ENCODE data around the gene PLAAT1.

PLAAT1 gene

DNA sequence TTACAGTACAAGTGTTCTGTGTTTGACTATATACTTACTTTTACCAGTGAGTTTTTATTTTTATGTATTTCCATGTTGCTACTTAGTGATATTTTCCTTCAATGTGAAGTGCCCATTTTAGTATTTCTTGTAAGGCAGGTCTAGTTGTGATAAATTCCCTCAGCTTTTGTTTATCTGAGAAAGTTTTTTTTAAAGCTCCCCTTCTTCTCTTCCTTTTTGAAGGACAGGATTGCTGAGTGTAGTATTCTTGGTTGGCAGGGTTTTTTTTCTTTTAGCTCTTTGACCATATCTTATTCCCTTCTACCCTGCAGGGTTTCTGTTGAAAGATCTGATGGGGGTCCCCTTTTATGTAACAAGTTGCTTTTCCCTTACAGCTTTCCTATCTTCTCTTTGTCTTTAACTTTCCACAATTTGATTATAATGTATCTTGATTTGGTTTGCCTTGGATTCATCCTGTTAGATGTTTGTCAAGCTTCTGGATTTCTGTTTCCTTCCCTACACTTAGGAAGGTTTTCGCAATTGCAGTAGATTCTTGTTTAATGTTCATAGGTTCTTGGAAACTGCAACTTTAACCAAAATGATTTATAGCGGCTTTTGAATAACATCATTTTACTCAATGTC is 7.9 kb downstream of the PLAAT1 start:
- H3K9ac ChIP-seq (ENCODE audit: low read depth, low read length): no peak overlapping the region
- peaks cover 21% of the 10 kb centered on the region for H3K9me3 ChIP-seq (ENCODE audit: insufficient read depth, low read length, severe bottlenecking)
- no peak overlapping the region for H3K4me2 ChIP-seq (ENCODE audit: insufficient read depth, low read length)
- no peaks in the 10 kb centered on the region for H3K4me1 ChIP-seq (ENCODE audit: insufficient read depth, low read length)
- H2AFZ ChIP-seq (ENCODE audit: low read depth, low read length): no peak overlapping the region
- no peaks in the 10 kb centered on the region for H4K20me1 ChIP-seq (ENCODE audit: insufficient read depth, low read length)
- DNase-seq (no peak), ATAC-seq (ENCODE audit: insufficient read depth, low read depth) (no peak)
- no peak for TF ChIP-seq EZH2 (IDR thresholded peaks at IDR 0.05; ENCODE audit: borderline replicate concordance, low read depth, low read length, severe bottlenecking)
- TF ChIP-seq, protein P1, sequence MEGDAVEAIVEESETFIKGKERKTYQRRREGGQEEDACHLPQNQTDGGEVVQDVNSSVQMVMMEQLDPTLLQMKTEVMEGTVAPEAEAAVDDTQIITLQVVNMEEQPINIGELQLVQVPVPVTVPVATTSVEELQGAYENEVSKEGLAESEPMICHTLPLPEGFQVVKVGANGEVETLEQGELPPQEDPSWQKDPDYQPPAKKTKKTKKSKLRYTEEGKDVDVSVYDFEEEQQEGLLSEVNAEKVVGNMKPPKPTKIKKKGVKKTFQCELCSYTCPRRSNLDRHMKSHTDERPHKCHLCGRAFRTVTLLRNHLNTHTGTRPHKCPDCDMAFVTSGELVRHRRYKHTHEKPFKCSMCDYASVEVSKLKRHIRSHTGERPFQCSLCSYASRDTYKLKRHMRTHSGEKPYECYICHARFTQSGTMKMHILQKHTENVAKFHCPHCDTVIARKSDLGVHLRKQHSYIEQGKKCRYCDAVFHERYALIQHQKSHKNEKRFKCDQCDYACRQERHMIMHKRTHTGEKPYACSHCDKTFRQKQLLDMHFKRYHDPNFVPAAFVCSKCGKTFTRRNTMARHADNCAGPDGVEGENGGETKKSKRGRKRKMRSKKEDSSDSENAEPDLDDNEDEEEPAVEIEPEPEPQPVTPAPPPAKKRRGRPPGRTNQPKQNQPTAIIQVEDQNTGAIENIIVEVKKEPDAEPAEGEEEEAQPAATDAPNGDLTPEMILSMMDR (IDR thresholded peaks at IDR 0.05; ENCODE audit: borderline replicate concordance, extremely low read depth, low read length, poor library complexity, severe bottlenecking): no peak
- H3K27ac ChIP-seq (ENCODE audit: low read length): no peak overlapping the region
- no peaks in the 10 kb centered on the region for H3K36me3 ChIP-seq (ENCODE audit: insufficient read depth, low read length)
- H3K4me3 ChIP-seq (ENCODE audit: low read depth in 1 of 2, low read length in 2 of 2): no peak overlapping the region
- no peaks in the 10 kb centered on the region for H3K27me3 ChIP-seq (ENCODE audit: insufficient read depth, low read length, poor library complexity)
- no peaks in the 10 kb centered on the region for H3K79me2 ChIP-seq (ENCODE audit: insufficient read depth, low read length)

DNA sequence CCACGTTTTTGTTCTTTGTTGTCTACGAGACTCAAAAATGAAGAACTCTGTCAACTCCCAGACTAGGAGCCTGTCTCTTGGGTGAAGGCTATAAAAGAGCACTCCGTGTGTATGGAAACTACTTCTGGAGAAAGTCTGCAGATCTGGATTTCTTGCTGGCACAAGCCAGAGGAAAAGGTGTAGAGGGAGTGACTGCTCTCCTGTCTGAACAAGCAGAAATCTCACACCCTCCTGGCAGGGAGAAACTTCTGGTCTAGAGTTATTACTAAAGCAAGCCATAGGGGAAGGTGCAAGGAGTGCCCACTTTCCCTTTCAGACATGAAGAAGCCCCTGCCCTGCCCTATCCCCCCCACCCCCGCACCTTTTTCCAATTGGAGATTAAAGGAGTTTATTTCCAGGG is 9.5 kb downstream of the PLAAT1 start:
- H3K4me2 ChIP-seq (ENCODE audit: insufficient read depth, low read length): no peak overlapping the region
- H3K36me3 ChIP-seq (ENCODE audit: insufficient read depth, low read length): no peaks in the 10 kb centered on the region
- TF ChIP-seq, protein P1 (IDR thresholded peaks at IDR 0.05; ENCODE audit: borderline replicate concordance, extremely low read depth, low read length, poor library complexity, severe bottlenecking): no peak
- H2AFZ ChIP-seq (ENCODE audit: low read depth, low read length): no peak overlapping the region
- ATAC-seq (ENCODE audit: insufficient read depth, low read depth) (no peak), DNase-seq (no peak)
- H3K9ac ChIP-seq (ENCODE audit: low read depth, low read length): no peak overlapping the region
- H3K4me3 ChIP-seq (ENCODE audit: low read depth in 1 of 2, low read length in 2 of 2): no peak overlapping the region
- no peaks in the 10 kb centered on the region for H3K27me3 ChIP-seq (ENCODE audit: insufficient read depth, low read length, poor library complexity)
- no peak overlapping the region for H3K27ac ChIP-seq (ENCODE audit: low read length)
- no peaks in the 10 kb centered on the region for H3K4me1 ChIP-seq (ENCODE audit: insufficient read depth, low read length)
- no peaks in the 10 kb centered on the region for H4K20me1 ChIP-seq (ENCODE audit: insufficient read depth, low read length)
- H3K9me3 ChIP-seq (ENCODE audit: insufficient read depth, low read length, severe bottlenecking): peaks cover 21% of the 10 kb centered on the region
- no peaks in the 10 kb centered on the region for H3K79me2 ChIP-seq (ENCODE audit: insufficient read depth, low read length)

DNA sequence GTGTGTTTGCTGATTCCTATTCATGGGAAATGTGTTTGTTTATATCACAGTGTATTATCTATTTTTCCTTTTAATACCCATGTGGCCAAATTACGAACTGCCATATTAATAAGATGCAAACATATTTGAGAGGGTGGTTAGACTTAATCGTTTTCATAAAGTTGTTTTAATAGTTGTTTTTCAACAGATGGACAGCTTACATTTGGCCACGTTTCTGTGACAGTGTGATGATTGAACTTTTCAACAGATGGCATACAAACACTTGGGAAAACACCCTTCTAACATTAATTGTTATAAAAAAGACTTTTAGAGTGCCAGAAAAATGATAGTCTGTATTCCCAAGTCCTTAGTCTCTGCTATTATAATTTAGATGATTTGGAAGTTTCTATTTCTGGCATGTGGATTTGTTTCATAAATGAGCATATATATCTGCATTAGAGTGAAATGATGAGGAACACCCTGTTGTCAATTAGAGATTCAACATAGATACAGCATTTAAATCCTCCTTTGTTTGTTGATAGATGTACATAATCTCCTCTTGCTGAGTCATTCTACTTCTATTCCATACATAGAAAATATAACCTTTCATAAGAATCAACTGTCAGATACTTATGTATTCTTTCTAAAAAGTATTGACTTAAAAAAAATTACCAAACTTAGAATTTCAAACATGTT is 13.1 kb downstream of the PLAAT1 start:
- Histone ChIP-seq H3K27me3 (ENCODE audit: insufficient read depth, low read length, poor library complexity) (no peaks in the 10 kb centered on the region), H3K9me3 (ENCODE audit: insufficient read depth, low read length, severe bottlenecking) (peaks cover 7% of the 10 kb centered on the region), H2AFZ (ENCODE audit: low read depth, low read length) (no peak overlapping the region), H3K4me3 (ENCODE audit: low read depth in 1 of 2, low read length in 2 of 2) (no peak overlapping the region), H3K79me2 (ENCODE audit: insufficient read depth, low read length) (no peaks in the 10 kb centered on the region), H3K27ac (ENCODE audit: low read length) (no peak overlapping the region), H4K20me1 (ENCODE audit: insufficient read depth, low read length) (no peaks in the 10 kb centered on the region), H3K9ac (ENCODE audit: low read depth, low read length) (no peak overlapping the region), H3K4me1 (ENCODE audit: insufficient read depth, low read length) (no peaks in the 10 kb centered on the region), H3K4me2 (ENCODE audit: insufficient read depth, low read length) (no peak overlapping the region), H3K36me3 (ENCODE audit: insufficient read depth, low read length) (no peaks in the 10 kb centered on the region)
- no peak for TF ChIP-seq EZH2 (IDR thresholded peaks at IDR 0.05; ENCODE audit: borderline replicate concordance, low read depth, low read length, severe bottlenecking)
- TF ChIP-seq, protein P1 (IDR thresholded peaks at IDR 0.05; ENCODE audit: borderline replicate concordance, extremely low read depth, low read length, poor library complexity, severe bottlenecking): no peak
- ATAC-seq (ENCODE audit: insufficient read depth, low read depth) (no peak), DNase-seq (no peak)

Data from DND-41 (cell line).